ENCODE measurements around the gene PDE3B. TPM values are rescaled to one million over a fixed set of nuclear protein-coding genes. Genes with fewer than 3 reads are reported as not detected.

PDE3B gene
- polyA plus RNA-seq, 1 donor (not counting 4 experiments of a cell fraction or from before 2014, with no cell fraction given): 0.01 TPM

GRCh38 chr11:14842002-14842401 lies 198.4 kb downstream of the PDE3B start:
- no peaks in the 10 kb centered on the region for H3K9me3 ChIP-seq (ENCODE audit: control insufficient read depth, low read depth, low read length)
- H2AFZ ChIP-seq (ENCODE audit: control insufficient read depth, low read length): no peak overlapping the region
- DNase-seq (ENCODE audit: low read depth, low spot score): no peak
- no peak overlapping the region for H3K4me2 ChIP-seq (ENCODE audit: control insufficient read depth, extremely low read depth, insufficient read depth, low read depth, low read length)
- no peak overlapping the region for H3K27ac ChIP-seq (ENCODE audit: control insufficient read depth, insufficient read depth, low read length)
- H4K20me1 ChIP-seq (ENCODE audit: control insufficient read depth, extremely low read depth, insufficient read depth, low read length): no peaks in the 10 kb centered on the region
- no peaks in the 10 kb centered on the region for H3K79me2 ChIP-seq (ENCODE audit: control insufficient read depth, insufficient read depth, low read length)
- H3K9me1 ChIP-seq (ENCODE audit: control insufficient read depth, extremely low read depth, insufficient read depth, low read length): no peaks in the 10 kb centered on the region
- H3K4me1 ChIP-seq (ENCODE audit: control insufficient read depth, extremely low read depth, insufficient read depth, low read length): no peaks in the 10 kb centered on the region
- H3K9ac ChIP-seq (ENCODE audit: control insufficient read depth, extremely low read depth, insufficient read depth, low read length): no peak overlapping the region
- TF ChIP-seq EZH2 (IDR thresholded peaks at IDR 0.05; ENCODE audit: low read length) (no peak), CTCF (optimal IDR thresholded peaks at IDR 0.05 in 1 of 3, IDR thresholded peaks at IDR 0.05 in 1 of 3, conservative IDR thresholded peaks at IDR 0.05 in 1 of 3; ENCODE audit: extremely low read depth in 1 of 3, insufficient read depth in 2 of 3, low read length in 3 of 3) (no peak)
- H3K4me3 ChIP-seq (ENCODE audit: control insufficient read depth in 2 of 3, extremely low read depth in 1 of 3, insufficient read depth in 2 of 3, low read depth in 1 of 3, low read length in 3 of 3): no peak overlapping the region
- dilution Hi-C loops (cut with MboI; ENCODE audit: extremely low pct_ligation_motif_present, low sequenced_read_pairs): no loop called here
- H3K36me3 ChIP-seq (ENCODE audit: control insufficient read depth in 2 of 2, extremely low read depth in 1 of 2, insufficient read depth in 2 of 2, low read length in 2 of 2): no peaks in the 10 kb centered on the region
- no peaks in the 10 kb centered on the region for H3K27me3 ChIP-seq (ENCODE audit: control insufficient read depth, extremely low read depth, insufficient read depth, low read length)
- FAIRE-seq: no peak

DNA sequence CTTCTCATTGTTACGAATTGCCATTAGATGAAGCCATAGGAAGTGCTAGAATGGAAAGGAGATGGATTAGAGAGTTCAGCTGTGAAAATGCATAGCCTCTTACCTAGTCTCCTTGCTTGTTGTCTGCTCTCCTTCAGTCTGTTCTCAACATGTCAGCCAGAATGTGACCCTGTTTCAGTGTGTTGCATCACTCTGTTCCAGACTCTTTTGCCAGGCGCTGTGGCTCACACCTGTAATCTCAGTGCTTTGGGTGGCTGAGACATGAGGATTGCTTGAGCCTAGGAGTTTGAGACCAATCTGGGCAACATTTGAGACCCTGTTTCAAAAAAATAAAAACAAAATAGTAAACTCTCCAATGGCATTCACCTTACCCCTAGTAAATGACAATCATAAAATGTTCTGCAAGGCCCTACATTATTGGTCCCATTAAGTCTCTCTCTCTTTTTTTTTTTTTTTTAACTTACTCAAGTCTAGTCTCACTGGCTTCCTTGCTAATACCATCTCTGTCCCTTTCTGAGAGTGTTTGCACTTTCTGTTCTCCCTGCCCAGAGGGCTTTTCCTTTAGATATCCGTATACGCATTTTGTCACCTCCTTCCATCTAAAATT lies 209.1 kb downstream of the PDE3B start:
- Histone ChIP-seq H3K9ac (ENCODE audit: control insufficient read depth, extremely low read depth, insufficient read depth, low read length) (no peak overlapping the region), H3K9me3 (ENCODE audit: control insufficient read depth, low read depth, low read length) (no peaks in the 10 kb centered on the region), H3K27me3 (ENCODE audit: control insufficient read depth, extremely low read depth, insufficient read depth, low read length) (peaks cover 3% of the 10 kb centered on the region), H3K4me3 (ENCODE audit: control insufficient read depth in 2 of 3, extremely low read depth in 1 of 3, insufficient read depth in 2 of 3, low read depth in 1 of 3, low read length in 3 of 3) (no peak overlapping the region), H3K9me1 (ENCODE audit: control insufficient read depth, extremely low read depth, insufficient read depth, low read length) (no peaks in the 10 kb centered on the region), H3K4me1 (ENCODE audit: control insufficient read depth, extremely low read depth, insufficient read depth, low read length) (no peaks in the 10 kb centered on the region), H3K79me2 (ENCODE audit: control insufficient read depth, insufficient read depth, low read length) (no peaks in the 10 kb centered on the region), H4K20me1 (ENCODE audit: control insufficient read depth, extremely low read depth, insufficient read depth, low read length) (no peaks in the 10 kb centered on the region), H3K36me3 (ENCODE audit: control insufficient read depth in 2 of 2, extremely low read depth in 1 of 2, insufficient read depth in 2 of 2, low read length in 2 of 2) (no peaks in the 10 kb centered on the region), H2AFZ (ENCODE audit: control insufficient read depth, low read length) (no peak overlapping the region), H3K4me2 (ENCODE audit: control insufficient read depth, extremely low read depth, insufficient read depth, low read depth, low read length) (no peak overlapping the region), H3K27ac (ENCODE audit: control insufficient read depth, insufficient read depth, low read length) (no peak overlapping the region)
- TF ChIP-seq EZH2 (IDR thresholded peaks at IDR 0.05; ENCODE audit: low read length): no peak
- no peak for TF ChIP-seq CTCF (optimal IDR thresholded peaks at IDR 0.05 in 1 of 3, IDR thresholded peaks at IDR 0.05 in 1 of 3, conservative IDR thresholded peaks at IDR 0.05 in 1 of 3; ENCODE audit: extremely low read depth in 1 of 3, insufficient read depth in 2 of 3, low read length in 3 of 3)
- no peak for DNase-seq (ENCODE audit: low read depth, low spot score)
- FAIRE-seq: no peak
- dilution Hi-C loops (cut with MboI; ENCODE audit: extremely low pct_ligation_motif_present, low sequenced_read_pairs): no loop called here

Data from keratinocyte (primary cell).